ENCODE data around the gene TGM2. TPM values are rescaled to one million over a fixed set of nuclear protein-coding genes. Genes with fewer than 3 reads are reported as not detected.

TGM2 gene
- total and polyA plus RNA-seq, 10 donors, result 9.3 to 167 (median 69.8) TPM

- H3K27ac ChIP-seq, result no peak overlapping the region
- WGBS, 5 donors, result 91 to 96% (median 94%) methylated on average over 11 of the region's 11 CpGs
- no peak for TF ChIP-seq POLR2AphosphoS5 (IDR thresholded peaks at IDR 0.05)
- no peak for TF ChIP-seq POLR2A (IDR thresholded peaks at IDR 0.05)
- TF ChIP-seq CTCF (IDR thresholded peaks at IDR 0.05 in 8 of 11, conservative IDR thresholded peaks at IDR 0.05 in 3 of 11), result no peak
- no peaks in the 10 kb centered on the region for H3K9me3 ChIP-seq
- DNase-seq, result peak; percentile 15
- H3K27me3 ChIP-seq (replicated peaks in 1 of 7), result no peaks in the 10 kb centered on the region
- intact Hi-C loops (cut with DNase I; ENCODE audit: low total_unique reads), result no loop called here
- peaks cover 7 to 60% (median 37%) of the 10 kb centered on the region in 6 donors for H3K4me1 ChIP-seq
- H3K4me3 ChIP-seq, result no peak overlapping the region
- H3K36me3 ChIP-seq, result peaks cover 0 to 53% (median 11%) of the 10 kb centered on the region in 6 donors
Observed at GRCh38 chr20:38137441-38138037, 27.5 kb downstream of the TGM2 start.

- peak; percentile 43 for DNase-seq
- intact Hi-C loops (cut with DNase I; ENCODE audit: low total_unique reads), result no loop called here
- H3K4me1 ChIP-seq, result peaks cover 7 to 56% (median 33%) of the 10 kb centered on the region in 6 donors
- H3K9me3 ChIP-seq, result no peaks in the 10 kb centered on the region
- no peak overlapping the region for H3K27ac ChIP-seq
- 86 to 93% (median 91%) methylated on average over 13 to 14 of the region's 14 CpGs for WGBS, 5 donors
- H3K27me3 ChIP-seq (replicated peaks in 1 of 7), result no peaks in the 10 kb centered on the region
- no peak overlapping the region for H3K4me3 ChIP-seq
- peaks cover 0 to 57% (median 11%) of the 10 kb centered on the region in 6 donors for H3K36me3 ChIP-seq
- TF ChIP-seq POLR2AphosphoS5 (IDR thresholded peaks at IDR 0.05) (no peak), POLR2A (IDR thresholded peaks at IDR 0.05) (no peak), CTCF (IDR thresholded peaks at IDR 0.05 in 8 of 11, conservative IDR thresholded peaks at IDR 0.05 in 3 of 11) (no peak)
Observed at GRCh38 chr20:38136421-38137245, 28.4 kb downstream of the TGM2 start.

- Histone ChIP-seq H3K36me3 (peaks cover 0 to 53% (median 11%) of the 10 kb centered on the region in 6 donors), H3K4me3 (no peak overlapping the region), H3K27me3 (replicated peaks in 1 of 7) (no peaks in the 10 kb centered on the region), H3K4me1 (peaks cover 7 to 50% (median 27%) of the 10 kb centered on the region in 6 donors), H3K27ac (peak overlapping the region in 3 of 8 donors; percentile 27 to 49 (median 46)), H3K9me3 (no peaks in the 10 kb centered on the region)
- 86 to 94% (median 90%) methylated on average over 21 to 28 of the region's 28 CpGs for WGBS, 5 donors
- intact Hi-C loops (cut with DNase I; ENCODE audit: low total_unique reads), result no loop called here
- peak; percentile 70 for DNase-seq
- no peak for TF ChIP-seq CTCF (IDR thresholded peaks at IDR 0.05 in 8 of 11, conservative IDR thresholded peaks at IDR 0.05 in 3 of 11)
- peak in 1 of 3 donors; percentile 24 for TF ChIP-seq POLR2AphosphoS5 (IDR thresholded peaks at IDR 0.05)
Observed at GRCh38 chr20:38135651-38136420, 29.2 kb downstream of the TGM2 start.

Data from spleen (tissue), 11 donors.